Common myeloid progenitor, CD34-positive (primary cell): ENCODE data around the gene STAM. TPM values are rescaled to one million over a fixed set of nuclear protein-coding genes. Genes with fewer than 3 reads are reported as not detected.
A peak's percentile ranks its signal among the peaks of the same experiment; 100 is the strongest.

Source experiments
- CTCF ChIA-PET: fragments of 350-600 bp; sonication (Branson Sonifier 250); formaldehyde crosslinking; loops from one replicate; lab custom pipeline; 2021; ENCODE audit warnings: antibody characterized with exemption; lab: Charles Lee
- POLR2A ChIA-PET: fragments of 350-600 bp; sonication (Branson Sonifier 250); formaldehyde crosslinking; loops from one replicate; lab custom pipeline; 2021; ENCODE audit warnings: antibody characterized with exemption; lab: Charles Lee
- DNase-seq, 3 donors: peaks; one replicate each; pipeline versions ENCODE4 v3.0.0 to v3.0.0-alpha.2; 2013
- H3K27ac ChIP-seq, 2 experiments: 1 replicate in 1 of 2; 2 replicates in 1 of 2; pipeline ENCODE4 v1.7.0; 2013; ENCODE audit warnings: inconsistent platforms in 2 of 2, low read length in 2 of 2, mild to moderate bottlenecking in 2 of 2, low read depth in 1 of 2, moderate library complexity in 1 of 2; ENCODE audit not compliant: severe bottlenecking in 2 of 2, insufficient read depth in 1 of 2, poor library complexity in 1 of 2
- H3K27me3 ChIP-seq, 5 experiments: replicated peaks in 2 of 5; 1 replicate in 3 of 5; 2 replicates in 2 of 5; pipeline versions ENCODE4 v1.6.1 to v1.7.0; 2013; ENCODE audit warnings: low read length in 4 of 5, mild to moderate bottlenecking in 2 of 5, moderate library complexity in 2 of 5, inconsistent platforms in 1 of 5; ENCODE audit not compliant: insufficient read depth in 5 of 5, control insufficient read depth in 4 of 5
- H3K36me3 ChIP-seq, 4 experiments: 1 replicate in 2 of 4; 2 replicates in 2 of 4; pipeline versions ENCODE4 v1.6.1 to v1.7.0; 2013; ENCODE audit warnings: low read length in 3 of 4, control low read depth in 1 of 4, mild to moderate bottlenecking in 1 of 4; ENCODE audit not compliant: control insufficient read depth in 4 of 4, insufficient read depth in 4 of 4
- H3K4me1 ChIP-seq, 4 experiments: 1 replicate in 3 of 4; 2 replicates in 1 of 4; pipeline versions ENCODE4 v1.6.1 to v1.7.1; 2013; ENCODE audit warnings: low read length in 3 of 4, mild to moderate bottlenecking in 3 of 4, control low read depth in 1 of 4, inconsistent platforms in 1 of 4, moderate library complexity in 1 of 4; ENCODE audit not compliant: control insufficient read depth in 4 of 4, insufficient read depth in 4 of 4; ENCODE audit errors: control extremely low read depth in 1 of 4
- H3K4me3 ChIP-seq, 7 experiments: 1 replicate in 4 of 7; 2 replicates in 3 of 7; pipeline versions ENCODE4 v1.5.1 to v1.7.0; 2013; ENCODE audit warnings: mild to moderate bottlenecking in 7 of 7, low read length in 6 of 7, moderate library complexity in 6 of 7, inconsistent platforms in 2 of 7, low read depth in 2 of 7, control low read depth in 1 of 7; ENCODE audit not compliant: insufficient read depth in 4 of 7, control insufficient read depth in 1 of 7; ENCODE audit errors: extremely low read depth in 1 of 7
- H3K9me3 ChIP-seq, 5 experiments: 1 replicate in 4 of 5; 2 replicates in 1 of 5; pipeline versions ENCODE4 v1.6.1 to v1.7.1; 2013; ENCODE audit warnings: low read length in 4 of 5, mild to moderate bottlenecking in 2 of 5, inconsistent platforms in 1 of 5, low read depth in 1 of 5, moderate library complexity in 1 of 5; ENCODE audit not compliant: control insufficient read depth in 4 of 5, insufficient read depth in 2 of 5; ENCODE audit errors: control extremely low read depth in 1 of 5
- WGBS: methylation state at CpG from one replicate; pipeline ENCODE4 v1.1.5; 2013; ENCODE audit not compliant: insufficient coverage; 5-methylcytosine and 5-hydroxymethylcytosine counted together
- polyA plus RNA-seq: library from polyadenylated mRNA; unstranded; fragments of 120-200 nt; gene quantifications from one replicate; pipeline ENCODE4 v1.2.1, GENCODE V29; 2013

The STAM gene
- 45.7 TPM for polyA plus RNA-seq

- peak; percentile 92 to 96 (median 95) for DNase-seq
- ChIA-PET CTCF (interaction anchor here (0.7 to 1.6 kb wide), 11 partner anchors 11 to 94 kb away, joined by 3 to 9 read pairs (median 4); partner anchors contain the start of gene HACD1), POLR2A (interaction anchor here (0.8 to 2.2 kb wide), 8 partner anchors 11 to 218 kb away, joined by 3 to 6 read pairs (median 4); partner anchors contain the start of gene HACD1)
- peak within 1 kb of the TSS; percentile 100 for H3K27ac ChIP-seq
- peaks cover 33 to 64% (median 43%) of the 10 kb centered on the region in 4 experiments for H3K4me1 ChIP-seq
- 0% methylated on average over 18 of the region's 37 CpGs for WGBS
- H3K36me3 ChIP-seq: peaks cover 0 to 9% (median 4%) of the 10 kb centered on the region in 4 experiments
- H3K27me3 ChIP-seq: no peaks in the 10 kb centered on the region
- H3K4me3 ChIP-seq: peak within 1 kb of the TSS; percentile 52 to 99 (median 95)
- no peaks in the 10 kb centered on the region for H3K9me3 ChIP-seq
Observed at GRCh38 chr10:17643755-17644484, at the start of gene STAM. Gene STAM (plus strand): TSS chr10:17644151. CDS start chr10:17644340, 189 bp downstream.

DNA sequence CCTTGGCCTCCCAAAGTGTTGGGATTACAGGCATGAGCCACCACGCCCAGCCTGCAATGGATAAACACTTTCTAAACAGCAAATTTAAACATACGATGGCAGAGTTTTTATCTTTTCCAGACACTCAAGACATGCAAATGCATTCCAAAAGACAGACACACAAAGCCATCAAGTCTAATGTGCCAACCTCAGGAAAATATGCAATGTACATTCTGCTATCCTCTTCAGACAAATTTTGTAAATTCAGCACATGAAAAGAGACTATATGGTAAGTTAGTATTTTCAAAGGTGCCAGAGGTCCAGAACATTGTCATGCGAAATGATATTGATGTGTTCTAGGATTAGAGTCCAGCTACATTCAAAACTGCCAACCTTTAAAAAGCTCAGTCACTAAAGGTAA lies 46.6 kb upstream of the STAM start:
- Histone ChIP-seq H3K27ac (no peak overlapping the region), H3K36me3 (peaks cover 0 to 23% (median 9%) of the 10 kb centered on the region in 4 experiments), H3K9me3 (no peaks in the 10 kb centered on the region), H3K4me3 (no peak overlapping the region), H3K27me3 (no peaks in the 10 kb centered on the region), H3K4me1 (peaks cover 0 to 10% (median 0%) of the 10 kb centered on the region in 4 experiments)
- POLR2A ChIA-PET: no interaction called here
- WGBS: 100% methylated on average over 2 of the region's 3 CpGs
- CTCF ChIA-PET: interaction anchor here (0.7 to 2.5 kb wide), 11 partner anchors 10 to 620 kb away, joined by 3 to 17 read pairs (median 4); no protein-coding TSS in a partner anchor
- no peak for DNase-seq

DNA sequence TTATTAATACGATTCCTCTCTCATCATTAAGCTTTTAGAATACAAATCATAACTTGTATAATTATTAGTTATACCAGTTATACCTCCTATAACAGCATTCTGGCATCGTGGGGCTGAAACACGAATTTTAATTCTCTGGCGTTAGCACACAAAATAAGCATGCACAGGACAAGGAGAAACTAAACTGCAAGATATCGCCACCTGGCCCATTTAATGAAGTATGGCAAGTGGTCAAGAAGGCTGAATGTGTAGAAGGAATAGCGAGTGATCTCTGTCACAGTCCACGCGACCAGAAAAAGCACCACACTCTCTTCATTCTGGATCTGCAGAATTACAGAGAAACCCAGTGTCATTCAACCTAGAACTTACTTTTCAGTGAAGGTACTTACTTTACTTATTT lies 44.9 kb upstream of the STAM start:
- H3K36me3 ChIP-seq: peaks cover 0 to 23% (median 8%) of the 10 kb centered on the region in 4 experiments
- H3K4me3 ChIP-seq: peak overlapping the region in 1 of 7 experiments; percentile 39
- peaks cover 0 to 10% (median 0%) of the 10 kb centered on the region in 4 experiments for H3K4me1 ChIP-seq
- no peak overlapping the region for H3K27ac ChIP-seq
- ChIA-PET POLR2A (interaction anchor here (0.7 kb wide), 1 partner anchor 230 kb away, joined by 3 read pairs; no protein-coding TSS in a partner anchor), CTCF (interaction anchor here (0.7 to 3.6 kb wide), 14 partner anchors 9 to 309 kb away, joined by 3 to 18 read pairs (median 4); no protein-coding TSS in a partner anchor)
- DNase-seq: peak; percentile 68 to 81 (median 78)
- H3K9me3 ChIP-seq: no peaks in the 10 kb centered on the region
- WGBS: no CpG with 5 or more reads among the region's 8 CpGs
- no peaks in the 10 kb centered on the region for H3K27me3 ChIP-seq

- no peak overlapping the region for H3K4me3 ChIP-seq
- no peak for DNase-seq
- H3K27ac ChIP-seq: no peak overlapping the region
- ChIA-PET CTCF (interaction anchor here (0.6 to 1.9 kb wide), 11 partner anchors 8 to 678 kb away, joined by 3 to 16 read pairs (median 3); no protein-coding TSS in a partner anchor), POLR2A (no interaction called here)
- H3K27me3 ChIP-seq: no peaks in the 10 kb centered on the region
- peaks cover 2 to 12% (median 9%) of the 10 kb centered on the region in 4 experiments for H3K36me3 ChIP-seq
- no peaks in the 10 kb centered on the region for H3K9me3 ChIP-seq
- 100% methylated on average over 2 of the region's 6 CpGs for WGBS
- H3K4me1 ChIP-seq: peaks cover 0 to 6% (median 3%) of the 10 kb centered on the region in 4 experiments
Observed at GRCh38 chr10:17605936-17606335, 38.0 kb upstream of the STAM start.

GRCh38 chr10:17606547-17607040 lies 37.4 kb upstream of the STAM start:
- H3K36me3 ChIP-seq: peaks cover 2 to 8% (median 6%) of the 10 kb centered on the region in 4 experiments
- H3K4me3 ChIP-seq: no peak overlapping the region
- POLR2A ChIA-PET: interaction anchor here (0.6 kb wide), 1 partner anchor 50 kb away, joined by 5 read pairs; no protein-coding TSS in a partner anchor
- peaks cover 0 to 6% (median 3%) of the 10 kb centered on the region in 4 experiments for H3K4me1 ChIP-seq
- WGBS: 100% methylated on average over 1 of the region's 3 CpGs
- no peaks in the 10 kb centered on the region for H3K9me3 ChIP-seq
- DNase-seq: no peak
- no peaks in the 10 kb centered on the region for H3K27me3 ChIP-seq
- CTCF ChIA-PET: interaction anchor here (0.6 to 1.9 kb wide), 13 partner anchors 7 to 677 kb away, joined by 3 to 16 read pairs (median 3); no protein-coding TSS in a partner anchor
- no peak overlapping the region for H3K27ac ChIP-seq

DNA sequence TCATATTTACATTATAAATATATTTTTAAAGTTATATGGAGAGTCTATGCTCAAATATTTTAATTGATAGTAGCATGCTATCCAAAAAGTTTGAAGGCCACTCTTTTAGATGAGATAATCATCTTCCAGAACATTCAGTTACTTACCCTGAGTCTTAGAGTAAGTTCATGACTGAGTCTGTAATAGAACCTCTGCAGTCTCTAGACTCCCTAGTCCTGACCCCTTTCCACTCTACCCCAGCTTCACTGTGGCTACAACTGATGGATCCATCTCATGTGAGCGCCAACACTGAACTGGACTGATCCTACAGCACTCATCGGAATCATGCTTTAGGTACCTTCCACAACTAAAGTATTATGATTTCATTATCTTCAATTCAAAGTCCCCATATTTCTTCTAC lies 36.9 kb upstream of the STAM start:
- POLR2A ChIA-PET: interaction anchor here (0.6 kb wide), 1 partner anchor 50 kb away, joined by 5 read pairs; no protein-coding TSS in a partner anchor
- Histone ChIP-seq H3K4me1 (peaks cover 0 to 6% (median 3%) of the 10 kb centered on the region in 4 experiments), H3K36me3 (peaks cover 2 to 6% (median 5%) of the 10 kb centered on the region in 4 experiments), H3K27ac (no peak overlapping the region), H3K9me3 (no peaks in the 10 kb centered on the region), H3K27me3 (no peaks in the 10 kb centered on the region), H3K4me3 (no peak overlapping the region)
- WGBS: 81% methylated on average over 2 of the region's 2 CpGs
- CTCF ChIA-PET: interaction anchor here (0.9 to 1.9 kb wide), 6 partner anchors 9 to 267 kb away, joined by 3 to 16 read pairs (median 4); no protein-coding TSS in a partner anchor
- no peak for DNase-seq
